Testis (tissue), 2 donors: ENCODE data around the gene SLC6A18.

ENCODE experiments used
- POLR2A ChIP-seq: fragments of 450-650 bp; IDR thresholded peaks from one replicate; pipeline ENCODE4 v1.6.1; 2017; ENCODE audit warnings: antibody characterized with exemption, mild to moderate bottlenecking, moderate library complexity
- TF ChIP-seq, protein P1 (sequence below), 3 experiments: fragments of 450-650 bp in 2 of 3; fragments of 200-600 bp in 1 of 3; sonication (generic) in 1 of 3; IDR thresholded peaks; one replicate each; pipeline ENCODE4 v1.5.1; 2016 to 2019; ENCODE audit warnings: antibody characterized with exemption in 3 of 3, mild to moderate bottlenecking in 2 of 3, moderate library complexity in 1 of 3

DNA sequence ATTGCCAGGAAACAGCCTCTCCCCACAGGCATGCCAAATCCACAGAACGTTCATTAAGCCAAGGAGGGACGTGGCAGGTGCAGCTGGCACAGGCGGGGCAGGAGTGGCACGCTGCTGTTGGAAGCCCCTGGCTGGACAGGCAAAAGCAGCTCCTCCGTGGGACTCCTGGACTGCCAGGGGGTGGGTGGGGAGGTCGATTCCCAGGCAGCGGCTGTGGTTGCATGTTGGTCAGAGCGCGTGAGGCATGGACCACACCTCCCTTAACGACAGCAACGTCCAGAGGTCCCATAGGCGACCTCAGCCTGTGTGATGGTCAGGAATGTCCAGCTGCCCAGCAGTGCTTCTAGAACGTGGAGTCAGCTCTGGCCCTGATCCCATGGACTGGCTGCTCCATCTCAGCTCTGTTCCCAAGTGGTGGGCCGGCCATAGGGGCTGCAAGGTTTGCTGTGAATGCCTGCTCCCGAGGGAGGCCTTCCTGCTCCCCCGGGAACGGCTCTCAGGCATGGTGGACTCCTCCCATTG, 16.9 kb upstream of the SLC6A18 start:
- TF ChIP-seq, protein P1, sequence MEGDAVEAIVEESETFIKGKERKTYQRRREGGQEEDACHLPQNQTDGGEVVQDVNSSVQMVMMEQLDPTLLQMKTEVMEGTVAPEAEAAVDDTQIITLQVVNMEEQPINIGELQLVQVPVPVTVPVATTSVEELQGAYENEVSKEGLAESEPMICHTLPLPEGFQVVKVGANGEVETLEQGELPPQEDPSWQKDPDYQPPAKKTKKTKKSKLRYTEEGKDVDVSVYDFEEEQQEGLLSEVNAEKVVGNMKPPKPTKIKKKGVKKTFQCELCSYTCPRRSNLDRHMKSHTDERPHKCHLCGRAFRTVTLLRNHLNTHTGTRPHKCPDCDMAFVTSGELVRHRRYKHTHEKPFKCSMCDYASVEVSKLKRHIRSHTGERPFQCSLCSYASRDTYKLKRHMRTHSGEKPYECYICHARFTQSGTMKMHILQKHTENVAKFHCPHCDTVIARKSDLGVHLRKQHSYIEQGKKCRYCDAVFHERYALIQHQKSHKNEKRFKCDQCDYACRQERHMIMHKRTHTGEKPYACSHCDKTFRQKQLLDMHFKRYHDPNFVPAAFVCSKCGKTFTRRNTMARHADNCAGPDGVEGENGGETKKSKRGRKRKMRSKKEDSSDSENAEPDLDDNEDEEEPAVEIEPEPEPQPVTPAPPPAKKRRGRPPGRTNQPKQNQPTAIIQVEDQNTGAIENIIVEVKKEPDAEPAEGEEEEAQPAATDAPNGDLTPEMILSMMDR (IDR thresholded peaks at IDR 0.05), result no peak
- TF ChIP-seq POLR2A, result no peak
